Body of pancreas (tissue), 4 donors: ENCODE data around the gene SLC35E3. TPM values are rescaled to one million over a fixed set of nuclear protein-coding genes. Genes with fewer than 3 reads are reported as not detected.

Source experiments
- ATAC-seq: fragments of 150-250 bp; one replicate; pipeline ENCODE4 v1.9.1; 2016
- DNase-seq, 4 donors: peaks; one replicate each; pipeline ENCODE4 v3.0.0-alpha.2; 2019
- H3K27ac ChIP-seq, 4 donors: fragments of 200-600 bp; sonication (generic); 1 replicate in 3 of 4; 2 replicates in 1 of 4; pipeline versions ENCODE4 v1.5.1 to v1.6.1; 2016 to 2019; ENCODE audit warnings: mild to moderate bottlenecking in 1 of 4, mixed read lengths in 1 of 4, moderate library complexity in 1 of 4
- H3K27me3 ChIP-seq, 2 donors: fragments of 200-600 bp; sonication (generic); one replicate each; pipeline ENCODE4 v1.6.0; 2016; ENCODE audit warnings: mild to moderate bottlenecking in 1 of 2
- H3K36me3 ChIP-seq, 2 donors: fragments of 200-600 bp; sonication (generic); replicated peaks in 1 of 2; 2 replicates each; pipeline ENCODE4 v1.5.1; 2016; ENCODE audit warnings: low read depth in 2 of 2; ENCODE audit not compliant: insufficient read depth in 1 of 2
- H3K4me1 ChIP-seq: fragments of 200-600 bp; sonication (generic); one replicate; pipeline ENCODE4 v1.6.0; 2016
- H3K4me3 ChIP-seq, 2 donors: fragments of 200-600 bp; sonication (generic); 1 replicate in 1 of 2; 2 replicates in 1 of 2; pipeline ENCODE4 v1.5.1; 2016 to 2019
- H3K9me3 ChIP-seq, 3 donors: fragments of 200-600 bp; sonication (generic); 1 replicate in 2 of 3; 2 replicates in 1 of 3; pipeline ENCODE4 v1.5.1; 2016
- POLR2A ChIP-seq, 3 donors: fragments of 450-650 bp; IDR thresholded peaks; one replicate each; pipeline ENCODE4 v1.6.1; 2016; ENCODE audit warnings: antibody characterized with exemption in 3 of 3, mild to moderate bottlenecking in 2 of 3
- WGBS, 2 donors: methylation state at CpG; one replicate each; pipeline ENCODE4 v1.1.5; 2017; 5-methylcytosine and 5-hydroxymethylcytosine counted together
- intact Hi-C: fragments of 100-400 bp; cut with DNase I; formaldehyde crosslinking; loops from one replicate; pipeline ENCODE4 v1.15.1; 2023
- total RNA-seq, 2 donors: library from RNA; depleted of rRNA; stranded (reverse); fragments of >200 nt; gene quantifications; one replicate each; pipeline ENCODE4 v1.1.0, GENCODE V29; 2016
- TF ChIP-seq, protein P1 (sequence below), 7 experiments: fragments of 450-650 bp in 4 of 7; fragments of 200-600 bp in 3 of 7; sonication (generic) in 3 of 7; IDR thresholded peaks; one replicate each; pipeline ENCODE4 v1.5.1; 2016 to 2019; ENCODE audit warnings: antibody characterized with exemption in 7 of 7

Gene SLC35E3
- total RNA-seq, result 1 to 10 TPM; 2.1 to 2.6 TPM

DNA sequence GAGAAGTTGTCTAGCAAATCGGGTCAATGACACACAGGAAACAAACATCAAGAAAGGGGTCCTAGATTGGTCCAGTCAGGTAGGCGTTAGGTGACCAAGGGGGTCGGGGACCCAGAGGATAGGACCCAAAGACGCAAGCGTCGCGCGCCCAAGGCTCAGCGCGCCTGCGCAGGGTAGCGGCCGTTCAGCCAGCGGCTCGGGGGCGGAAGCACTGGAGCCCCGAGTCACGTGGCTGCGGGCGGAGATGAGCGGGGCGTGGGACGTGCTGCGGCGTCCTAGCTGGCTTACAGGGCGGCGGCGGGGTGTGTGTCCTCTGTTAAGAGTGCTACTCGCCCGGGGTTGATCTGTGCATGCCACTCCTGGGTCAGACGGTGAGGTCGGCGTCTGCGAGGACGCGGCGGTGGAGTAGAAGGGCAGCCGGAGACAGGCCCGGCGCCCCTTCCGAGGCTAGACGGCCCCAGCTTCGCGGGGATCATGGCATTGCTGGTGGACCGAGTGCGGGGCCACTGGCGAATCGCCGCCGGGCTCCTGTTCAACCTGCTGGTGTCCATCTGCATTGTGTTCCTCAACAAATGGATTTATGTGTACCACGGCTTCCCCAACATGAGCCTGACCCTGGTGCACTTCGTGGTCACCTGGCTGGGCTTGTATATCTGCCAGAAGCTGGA is at the start of gene SLC35E3:
Gene SLC35E3 (plus strand): TSS at position 273 of the 668 bp plus-strand sequence. CDS start 202 bp downstream, at position 475.
- TF ChIP-seq, protein P1, sequence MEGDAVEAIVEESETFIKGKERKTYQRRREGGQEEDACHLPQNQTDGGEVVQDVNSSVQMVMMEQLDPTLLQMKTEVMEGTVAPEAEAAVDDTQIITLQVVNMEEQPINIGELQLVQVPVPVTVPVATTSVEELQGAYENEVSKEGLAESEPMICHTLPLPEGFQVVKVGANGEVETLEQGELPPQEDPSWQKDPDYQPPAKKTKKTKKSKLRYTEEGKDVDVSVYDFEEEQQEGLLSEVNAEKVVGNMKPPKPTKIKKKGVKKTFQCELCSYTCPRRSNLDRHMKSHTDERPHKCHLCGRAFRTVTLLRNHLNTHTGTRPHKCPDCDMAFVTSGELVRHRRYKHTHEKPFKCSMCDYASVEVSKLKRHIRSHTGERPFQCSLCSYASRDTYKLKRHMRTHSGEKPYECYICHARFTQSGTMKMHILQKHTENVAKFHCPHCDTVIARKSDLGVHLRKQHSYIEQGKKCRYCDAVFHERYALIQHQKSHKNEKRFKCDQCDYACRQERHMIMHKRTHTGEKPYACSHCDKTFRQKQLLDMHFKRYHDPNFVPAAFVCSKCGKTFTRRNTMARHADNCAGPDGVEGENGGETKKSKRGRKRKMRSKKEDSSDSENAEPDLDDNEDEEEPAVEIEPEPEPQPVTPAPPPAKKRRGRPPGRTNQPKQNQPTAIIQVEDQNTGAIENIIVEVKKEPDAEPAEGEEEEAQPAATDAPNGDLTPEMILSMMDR (IDR thresholded peaks at IDR 0.05), result peak in 3 of 7 experiments; percentile 9 to 11 (median 9)
- peak; percentile 26 to 80 (median 77) for TF ChIP-seq POLR2A (IDR thresholded peaks at IDR 0.05)
- H3K27ac ChIP-seq, result peak within 1 kb of the TSS; percentile 57 to 79 (median 66)
- H3K27me3 ChIP-seq, result no peaks in the 10 kb centered on the region
- WGBS, 2 donors, result 0 to 1% methylated on average over 17 to 51 of the region's 52 CpGs
- H3K4me3 ChIP-seq, result peak within 1 kb of the TSS; percentile 48 to 86
- H3K36me3 ChIP-seq, result no peaks in the 10 kb centered on the region
- intact Hi-C loops, result loop anchor here (10.0 kb wide), 1 partner anchor 69 kb away; no protein-coding TSS in a partner anchor
- H3K9me3 ChIP-seq, result no peaks in the 10 kb centered on the region
- DNase-seq, result peak; percentile 89 to 92 (median 91)
- H3K4me1 ChIP-seq, result peaks cover 20% of the 10 kb centered on the region
- ATAC-seq, result peak; percentile 99

DNA sequence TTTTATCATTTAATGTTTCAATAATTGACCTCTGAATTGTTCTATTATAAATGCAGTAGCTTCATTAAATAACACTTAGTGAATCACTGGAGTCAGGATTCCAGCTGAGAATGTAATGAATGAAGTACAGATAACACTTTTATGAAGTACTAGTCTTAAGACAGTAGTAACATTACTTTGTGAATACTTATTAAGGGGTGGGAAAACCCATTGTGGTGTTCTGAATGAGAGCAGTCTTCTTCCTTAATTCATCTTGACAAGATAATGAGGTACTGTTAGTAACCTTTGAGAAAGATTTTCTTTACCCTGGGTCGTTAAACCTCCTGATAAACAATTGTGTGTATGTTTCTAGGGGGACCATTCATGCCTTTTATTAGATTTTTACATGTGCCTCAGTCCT is 46.5 kb upstream of the SLC35E3 start:
- Histone ChIP-seq H3K27me3 (no peaks in the 10 kb centered on the region), H3K4me3 (no peak overlapping the region), H3K27ac (no peak overlapping the region), H3K9me3 (no peaks in the 10 kb centered on the region), H3K36me3 (peaks cover 0 to 33% of the 10 kb centered on the region in 2 donors), H3K4me1 (no peaks in the 10 kb centered on the region)
- intact Hi-C loops, result no loop called here
- TF ChIP-seq, protein P1 (IDR thresholded peaks at IDR 0.05), result no peak
- TF ChIP-seq POLR2A (IDR thresholded peaks at IDR 0.05), result no peak
- 83 to 94% methylated on average over 1 of the region's 1 CpG for WGBS, 2 donors
- no peak for ATAC-seq
- no peak for DNase-seq

DNA sequence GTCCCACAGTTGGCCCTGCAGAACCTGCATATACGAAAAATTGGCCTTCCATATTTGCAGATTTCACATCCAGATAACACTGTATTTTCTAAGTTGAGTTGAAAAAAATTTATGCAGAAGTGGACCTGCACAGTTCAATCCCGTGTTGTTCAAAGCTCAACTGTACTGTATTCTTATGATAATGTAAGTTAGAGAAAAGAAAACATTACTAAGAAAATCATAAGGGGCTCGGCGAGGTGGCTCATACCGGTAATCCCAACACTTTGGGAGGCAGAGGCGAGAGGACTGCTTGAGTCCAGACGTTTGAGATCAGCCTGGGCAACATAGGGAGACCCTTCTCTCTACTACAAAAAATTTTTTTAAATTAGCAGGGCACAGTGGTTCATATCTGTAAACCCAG is 18.2 kb upstream of the SLC35E3 start:
- Histone ChIP-seq H3K27ac (no peak overlapping the region), H3K36me3 (peaks cover 0 to 11% of the 10 kb centered on the region in 2 donors), H3K4me1 (no peaks in the 10 kb centered on the region), H3K4me3 (no peak overlapping the region), H3K27me3 (no peaks in the 10 kb centered on the region), H3K9me3 (no peaks in the 10 kb centered on the region)
- intact Hi-C loops, result no loop called here
- no peak for DNase-seq
- TF ChIP-seq POLR2A (IDR thresholded peaks at IDR 0.05), result no peak
- TF ChIP-seq, protein P1 (IDR thresholded peaks at IDR 0.05), result no peak
- WGBS, 2 donors, result 90 to 93% methylated on average over 7 of the region's 7 CpGs
- ATAC-seq, result no peak

DNA sequence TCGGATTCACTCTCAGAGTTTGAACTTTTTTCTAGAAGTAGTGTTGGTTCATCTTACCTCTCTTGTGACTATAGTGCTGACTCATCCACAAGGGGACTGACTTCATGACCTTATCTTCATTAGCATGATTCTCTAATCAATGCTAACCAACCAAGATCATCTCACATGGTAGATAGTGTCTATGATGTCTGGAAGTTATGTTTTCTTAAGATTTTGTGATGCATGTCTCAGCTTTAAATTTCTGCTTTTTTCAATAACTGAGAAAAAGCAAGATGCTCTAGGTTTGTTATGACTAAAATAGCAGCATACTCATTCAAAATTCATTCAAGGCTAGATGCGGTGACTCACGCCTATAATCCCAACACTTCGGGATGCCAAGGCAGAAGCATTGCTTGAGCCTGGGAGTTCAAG is 12.3 kb upstream of the SLC35E3 start:
- Histone ChIP-seq H3K9me3 (no peaks in the 10 kb centered on the region), H3K4me1 (no peaks in the 10 kb centered on the region), H3K27me3 (no peaks in the 10 kb centered on the region), H3K27ac (no peak overlapping the region), H3K4me3 (no peak overlapping the region), H3K36me3 (peaks cover 0 to 21% of the 10 kb centered on the region in 2 donors)
- TF ChIP-seq POLR2A (IDR thresholded peaks at IDR 0.05), result no peak
- TF ChIP-seq, protein P1 (IDR thresholded peaks at IDR 0.05), result no peak
- WGBS, 2 donors, result 93 to 98% methylated on average over 4 of the region's 4 CpGs
- intact Hi-C loops, result no loop called here
- DNase-seq (no peak), ATAC-seq (no peak)

DNA sequence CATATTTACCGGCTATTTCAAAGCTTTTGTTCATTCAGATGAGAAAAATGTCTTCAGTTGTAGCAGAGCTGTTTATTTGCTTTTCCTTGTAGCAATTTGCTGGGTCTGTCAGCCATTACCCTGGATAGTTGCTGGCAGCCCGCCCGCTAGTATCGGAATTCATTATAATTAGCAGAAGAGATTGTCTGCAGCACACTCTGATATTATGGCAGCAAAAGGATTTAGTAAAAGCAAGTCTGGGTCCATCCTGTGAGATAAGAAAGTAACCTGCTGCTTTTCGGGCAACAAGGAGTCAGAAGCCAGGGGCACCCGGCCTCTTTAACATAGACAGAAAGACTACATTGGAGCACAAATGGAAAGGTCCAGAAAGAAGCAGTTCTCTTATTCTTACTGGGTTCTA is 6.1 kb upstream of the SLC35E3 start:
- H3K27ac ChIP-seq, result no peak overlapping the region
- no peak for TF ChIP-seq POLR2A (IDR thresholded peaks at IDR 0.05)
- TF ChIP-seq, protein P1 (IDR thresholded peaks at IDR 0.05), result no peak
- intact Hi-C loops, result loop anchor here (10.0 kb wide), 1 partner anchor 75 kb away; no protein-coding TSS in a partner anchor
- no peak overlapping the region for H3K4me3 ChIP-seq
- WGBS, 2 donors, result 94 to 97% methylated on average over 6 of the region's 6 CpGs
- no peaks in the 10 kb centered on the region for H3K4me1 ChIP-seq
- ATAC-seq (no peak), DNase-seq (no peak)
- no peaks in the 10 kb centered on the region for H3K9me3 ChIP-seq
- H3K27me3 ChIP-seq, result no peaks in the 10 kb centered on the region
- H3K36me3 ChIP-seq, result peaks cover 0 to 6% of the 10 kb centered on the region in 2 donors
